ENCODE measurements around the gene CAMK1D.

CAMK1D gene

GRCh38 chr10:12340371-12340770, 9.0 kb upstream of the CAMK1D start:
- Mint-ChIP-seq H3K4me1 (peaks cover 19% of the 10 kb centered on the region), H3K36me3 (ENCODE audit: low read depth) (no peaks in the 10 kb centered on the region), H3K4me3 (no peak overlapping the region), H3K27ac (no peak overlapping the region), H3K9me3 (peaks cover 3% of the 10 kb centered on the region), H3K27me3 (ENCODE audit: low read depth) (no peaks in the 10 kb centered on the region)
- no peak for TF ChIP-seq CTCF (IDR thresholded peaks at IDR 0.05; ENCODE audit: unreplicated experiment in 3 of 3)

GRCh38 chr10:12340937-12341336, 8.4 kb upstream of the CAMK1D start:
- Mint-ChIP-seq H3K4me3 (no peak overlapping the region), H3K27me3 (ENCODE audit: low read depth) (no peaks in the 10 kb centered on the region), H3K9me3 (peaks cover 3% of the 10 kb centered on the region), H3K36me3 (ENCODE audit: low read depth) (no peaks in the 10 kb centered on the region), H3K27ac (no peak overlapping the region), H3K4me1 (peaks cover 19% of the 10 kb centered on the region)
- TF ChIP-seq CTCF (IDR thresholded peaks at IDR 0.05; ENCODE audit: unreplicated experiment in 3 of 3), result no peak

GRCh38 chr10:12341526-12341925, 7.8 kb upstream of the CAMK1D start:
- Mint-ChIP-seq H3K9me3 (peaks cover 3% of the 10 kb centered on the region), H3K36me3 (ENCODE audit: low read depth) (no peaks in the 10 kb centered on the region), H3K27me3 (ENCODE audit: low read depth) (no peaks in the 10 kb centered on the region), H3K4me3 (no peak overlapping the region), H3K27ac (no peak overlapping the region), H3K4me1 (peaks cover 19% of the 10 kb centered on the region)
- no peak for TF ChIP-seq CTCF (IDR thresholded peaks at IDR 0.05; ENCODE audit: unreplicated experiment in 3 of 3)

GRCh38 chr10:12344375-12345110, 4.8 kb upstream of the CAMK1D start:
- Mint-ChIP-seq H3K27me3 (ENCODE audit: low read depth) (peaks cover 15% of the 10 kb centered on the region), H3K9me3 (peaks cover 3% of the 10 kb centered on the region), H3K4me3 (no peak overlapping the region), H3K27ac (peak overlapping the region in 1 of 3 experiments; percentile 8), H3K36me3 (ENCODE audit: low read depth) (no peaks in the 10 kb centered on the region), H3K4me1 (peaks cover 11% of the 10 kb centered on the region)
- no peak for TF ChIP-seq CTCF (IDR thresholded peaks at IDR 0.05; ENCODE audit: unreplicated experiment in 3 of 3)

GRCh38 chr10:12346707-12347106, 2.6 kb upstream of the CAMK1D start:
- Mint-ChIP-seq H3K27me3 (ENCODE audit: low read depth) (peaks cover 31% of the 10 kb centered on the region), H3K36me3 (ENCODE audit: low read depth) (no peaks in the 10 kb centered on the region), H3K9me3 (peaks cover 3% of the 10 kb centered on the region), H3K4me1 (peaks cover 20% of the 10 kb centered on the region), H3K27ac (no peak overlapping the region), H3K4me3 (peak overlapping the region in 2 of 3 experiments; percentile 19 to 39)
- TF ChIP-seq CTCF (IDR thresholded peaks at IDR 0.05; ENCODE audit: unreplicated experiment in 3 of 3), result no peak

GRCh38 chr10:12348294-12348869, 965 bp upstream of the CAMK1D start:
- Mint-ChIP-seq H3K27ac (peak overlapping the region; percentile 51 to 79 (median 62)), H3K36me3 (ENCODE audit: low read depth) (no peaks in the 10 kb centered on the region), H3K27me3 (ENCODE audit: low read depth) (peaks cover 42% of the 10 kb centered on the region), H3K4me1 (peaks cover 20% of the 10 kb centered on the region), H3K9me3 (no peaks in the 10 kb centered on the region), H3K4me3 (peak overlapping the region; percentile 87 to 91 (median 88))
- no peak for TF ChIP-seq CTCF (IDR thresholded peaks at IDR 0.05; ENCODE audit: unreplicated experiment in 3 of 3)
